GM18861 (cell line): ENCODE measurements around the gene HSDL2.
"Not testable (repeated sequence)": the region's sequence is repeated elsewhere in the genome, so short reads cannot be mapped to it uniquely, and the experiment has no call there.

Source experiments
- ATAC-seq: cut with Tn5 transposase; IDR thresholded peaks from one replicate; pipeline ENCODE4 v1.9.1; 2021; ENCODE audit not compliant: unreplicated experiment

HSDL2 gene

DNA sequence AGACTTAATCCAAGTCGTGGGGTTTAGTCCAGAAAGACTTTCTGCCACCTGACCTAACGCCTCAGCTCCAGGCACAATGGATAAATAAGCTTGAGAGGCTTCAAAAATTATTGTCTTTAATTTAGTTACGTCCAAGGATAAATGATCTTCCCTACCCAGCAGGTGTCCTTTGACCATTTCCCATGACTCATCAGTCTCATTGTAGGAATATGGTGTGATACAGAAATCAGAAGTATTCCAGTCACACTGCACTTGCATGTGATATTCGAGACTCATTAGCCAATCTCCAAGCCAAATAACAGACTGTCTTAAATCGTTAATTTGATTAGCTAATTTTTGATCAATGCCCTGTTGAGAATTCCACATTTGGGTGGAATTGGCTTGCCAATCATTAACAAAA, 13.2 kb downstream of the HSDL2 start:
- not testable (repeated sequence) for ATAC-seq

DNA sequence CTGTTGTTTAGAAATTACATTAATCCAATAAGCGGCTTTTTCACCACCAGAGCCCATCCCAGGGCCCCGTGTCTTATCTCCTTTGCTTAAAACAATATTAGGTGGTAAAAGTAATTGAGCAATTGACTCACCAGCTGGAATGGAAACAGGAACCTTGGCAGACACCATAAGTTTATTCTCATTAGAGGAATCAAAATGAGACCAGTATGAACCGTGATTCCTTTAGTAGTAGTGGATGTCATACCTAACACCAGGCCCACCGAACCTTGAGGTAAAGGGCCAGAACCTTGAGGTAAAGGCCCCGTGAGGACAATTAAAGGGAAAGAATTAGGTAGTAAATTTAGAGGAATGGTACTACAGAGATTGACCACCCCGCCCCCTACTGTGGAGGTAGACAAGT, 16.5 kb downstream of the HSDL2 start:
- ATAC-seq = no peak

DNA sequence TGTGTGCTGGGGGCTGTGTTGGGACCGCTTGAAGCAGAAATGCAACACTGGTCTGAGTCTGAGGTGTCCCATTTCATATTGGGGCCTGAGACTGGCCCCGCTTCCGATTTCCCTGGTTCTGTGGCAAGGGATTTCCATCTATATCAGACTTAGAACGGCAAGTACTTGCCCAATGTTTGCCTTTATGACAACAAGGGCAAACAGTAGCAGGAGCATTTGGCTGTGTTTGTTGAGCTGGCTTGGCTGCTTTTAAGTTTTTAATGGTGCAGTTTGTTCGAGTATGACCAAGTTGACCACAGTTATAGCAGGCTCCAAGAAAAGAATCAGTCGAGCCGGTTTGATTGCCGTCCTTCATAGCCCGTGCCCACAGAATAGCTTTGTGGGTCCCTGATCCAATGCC, 17.0 kb downstream of the HSDL2 start:
- no peak for ATAC-seq

DNA sequence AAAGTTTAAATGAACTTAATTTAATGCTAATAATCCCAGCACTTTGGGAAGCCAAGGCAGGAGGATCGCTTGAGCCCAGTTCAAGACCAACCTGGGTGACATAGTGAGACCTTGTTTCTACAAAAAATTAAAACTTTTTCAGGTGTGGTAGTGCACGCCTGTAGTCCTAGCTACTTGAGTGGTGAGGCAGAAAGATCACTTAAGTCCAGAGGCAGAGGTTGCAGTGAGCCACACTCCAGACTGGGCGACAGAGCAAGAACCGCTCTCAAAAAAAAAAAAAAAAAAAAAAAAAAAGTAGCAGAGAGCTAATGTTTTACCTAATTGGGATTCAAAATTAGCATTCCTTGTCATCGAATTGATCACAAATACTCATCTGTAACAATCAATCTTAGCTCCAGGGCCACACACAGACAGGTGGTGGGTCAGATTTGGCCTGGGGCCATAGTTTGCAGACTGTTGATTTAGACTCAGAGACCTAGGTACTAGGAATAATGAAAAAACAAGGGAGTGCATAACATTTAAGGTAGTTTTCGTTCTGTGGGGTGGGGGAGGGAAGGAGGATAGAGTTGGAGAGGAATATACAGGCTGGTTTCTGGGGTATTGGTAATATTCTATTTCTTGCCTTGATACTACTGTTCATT, 21.4 kb downstream of the HSDL2 start:
- ATAC-seq = no peak

DNA sequence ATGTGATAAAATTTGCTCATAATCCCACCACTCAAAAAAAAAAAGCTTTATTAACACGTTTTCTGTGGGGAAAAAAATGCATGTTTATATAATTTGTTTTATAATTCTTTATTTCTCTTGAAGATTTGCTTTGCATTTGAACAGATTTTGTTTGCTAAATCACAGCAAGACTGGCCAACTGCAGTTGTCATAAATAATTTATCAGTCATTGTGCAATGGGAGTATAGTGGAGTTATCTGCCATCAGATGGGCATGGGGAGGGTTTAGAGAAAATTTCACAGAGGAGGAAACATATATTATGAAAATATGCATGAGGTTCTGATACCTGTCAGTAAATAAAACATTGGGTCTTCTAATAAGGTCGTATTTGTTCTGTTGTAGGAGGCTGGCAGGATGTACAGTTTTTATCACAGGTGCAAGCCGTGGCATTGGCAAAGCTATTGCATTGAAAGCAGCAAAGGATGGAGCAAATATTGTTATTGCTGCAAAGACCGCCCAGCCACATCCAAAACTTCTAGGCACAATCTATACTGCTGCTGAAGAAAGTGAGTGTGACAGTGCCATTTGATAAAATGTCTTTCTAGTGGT, 23.8 kb downstream of the HSDL2 start:
- no peak for ATAC-seq

DNA sequence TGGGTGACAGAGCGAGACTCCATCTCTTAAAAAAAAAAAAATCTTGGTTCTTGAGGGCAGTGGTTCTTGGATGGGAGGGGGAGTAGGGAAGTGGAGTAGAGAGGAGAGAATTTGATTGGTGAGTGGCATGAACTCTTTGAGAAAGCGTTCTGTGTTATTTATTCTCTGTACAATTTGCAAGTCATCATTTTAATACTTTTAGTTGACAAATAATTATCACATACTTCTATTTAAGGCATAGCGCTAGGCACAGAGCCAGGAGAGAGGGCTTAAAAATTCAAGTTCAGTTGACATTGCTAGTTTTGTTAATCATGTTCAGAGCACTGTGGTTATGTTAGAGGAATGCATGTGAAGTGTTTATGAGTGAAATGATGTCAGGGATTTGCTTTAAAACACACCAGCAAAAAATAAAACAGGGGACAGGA, 24.6 kb downstream of the HSDL2 start:
- ATAC-seq = no peak

DNA sequence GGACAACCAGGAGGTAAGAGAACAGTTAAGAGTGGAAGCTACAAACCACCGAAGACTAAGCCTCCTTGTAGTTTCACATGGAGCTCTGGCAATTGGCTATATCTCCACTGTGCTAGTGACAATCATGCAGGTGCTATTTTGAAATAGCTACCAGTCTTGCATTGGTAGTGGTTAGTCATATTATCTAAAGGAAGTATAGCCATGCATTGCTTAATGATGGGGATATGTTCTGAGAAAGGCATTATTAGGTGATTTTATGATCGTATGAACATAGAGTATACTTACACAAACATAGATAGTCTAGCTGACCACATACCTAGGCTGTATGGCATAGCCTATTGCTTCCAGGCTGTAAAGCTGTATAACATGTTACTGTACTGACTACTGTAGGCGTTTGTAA, 28.4 kb downstream of the HSDL2 start:
- ATAC-seq = no peak

DNA sequence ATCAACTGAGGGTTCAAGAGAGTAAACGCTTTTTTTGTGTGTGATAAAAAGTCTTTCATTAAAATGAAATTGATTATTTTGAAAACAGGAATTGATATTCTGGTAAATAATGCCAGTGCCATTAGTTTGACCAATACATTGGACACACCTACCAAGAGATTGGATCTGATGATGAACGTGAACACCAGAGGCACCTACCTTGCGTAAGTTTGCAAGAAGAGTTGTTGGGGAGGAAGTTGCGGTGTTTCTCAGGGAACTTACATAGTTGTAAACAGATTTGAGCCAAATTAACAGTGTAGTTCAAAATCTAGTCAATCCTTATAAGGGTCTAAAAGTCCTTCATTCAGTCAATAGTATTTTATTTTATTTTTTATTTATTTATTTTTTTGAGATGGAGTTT, 28.9 kb downstream of the HSDL2 start:
- ATAC-seq = no peak

DNA sequence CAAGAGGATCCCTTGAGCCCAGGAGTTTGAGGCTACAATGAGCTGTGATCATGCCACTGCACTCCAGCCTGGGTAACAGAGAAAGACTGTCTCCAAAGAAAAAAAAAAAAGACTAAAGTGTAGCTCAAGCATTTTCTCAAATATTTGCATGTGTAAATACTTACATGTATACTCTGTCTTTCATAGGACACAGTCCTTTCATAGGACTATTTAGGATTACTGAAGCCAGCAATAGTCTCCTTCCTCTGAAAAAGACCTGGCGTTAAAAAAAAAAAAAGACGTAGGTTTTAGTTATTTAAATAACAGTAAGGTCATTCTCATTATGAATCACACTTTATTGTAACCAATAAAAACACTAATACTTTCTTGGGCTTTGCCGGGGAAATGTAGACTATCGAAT, 29.9 kb downstream of the HSDL2 start:
- no peak for ATAC-seq

DNA sequence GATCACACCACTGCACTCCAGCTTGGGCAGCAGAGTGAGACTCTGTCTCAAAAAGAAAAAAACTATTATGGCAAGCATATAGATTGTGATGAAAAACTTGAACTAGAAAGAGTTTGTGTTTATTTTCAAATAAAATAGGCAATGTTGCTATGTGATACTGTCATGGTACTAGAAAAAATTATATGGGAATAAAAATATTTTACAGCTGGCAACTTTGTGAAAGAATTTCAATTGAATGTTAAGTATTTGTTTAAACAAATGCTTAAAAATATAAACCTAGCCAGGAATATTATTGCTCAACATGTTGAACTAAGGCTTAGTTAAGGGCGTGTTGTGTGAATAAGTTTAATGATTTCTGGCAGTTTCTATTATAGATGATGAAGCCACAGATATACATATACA, 31.7 kb downstream of the HSDL2 start:
- ATAC-seq = no peak

DNA sequence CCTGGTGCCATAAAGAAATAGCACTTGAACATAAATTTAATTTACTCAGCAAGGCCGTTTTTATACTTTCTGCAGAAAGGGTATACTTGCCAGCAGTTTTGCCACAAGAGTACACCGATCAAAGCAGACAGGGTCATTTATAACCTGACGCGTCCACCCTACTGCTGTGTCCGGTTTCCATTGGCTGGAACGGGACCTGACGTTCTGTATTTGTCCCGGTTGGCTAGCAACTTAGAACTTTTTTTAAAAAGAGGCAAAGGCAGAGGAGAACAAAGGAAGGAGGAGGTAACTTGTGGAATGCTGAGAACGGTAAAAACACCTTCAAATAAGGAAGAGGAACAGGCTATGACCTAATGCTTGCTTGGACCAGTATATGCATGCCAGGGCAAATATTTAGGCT, 33.8 kb downstream of the HSDL2 start:
- ATAC-seq = not testable (repeated sequence)

DNA sequence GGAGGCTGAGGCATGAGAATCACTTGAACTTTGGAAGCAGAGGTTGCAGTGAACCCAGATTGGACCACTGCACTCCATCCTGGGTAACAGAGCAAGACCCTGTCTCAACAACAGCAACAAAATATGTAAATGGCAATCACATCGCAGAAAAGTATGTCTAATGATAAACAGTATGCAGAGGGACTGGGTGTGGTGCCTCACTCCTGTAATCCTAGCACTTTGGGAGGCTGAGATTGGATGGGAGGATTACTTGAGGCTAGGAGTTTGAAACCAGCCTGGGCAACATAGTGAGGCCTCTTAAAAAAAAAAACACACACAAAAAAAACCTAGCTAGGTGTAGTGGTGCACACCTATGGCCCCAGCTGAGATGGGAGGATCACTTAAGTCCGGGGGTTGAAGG, 40.3 kb downstream of the HSDL2 start:
- no peak for ATAC-seq

DNA sequence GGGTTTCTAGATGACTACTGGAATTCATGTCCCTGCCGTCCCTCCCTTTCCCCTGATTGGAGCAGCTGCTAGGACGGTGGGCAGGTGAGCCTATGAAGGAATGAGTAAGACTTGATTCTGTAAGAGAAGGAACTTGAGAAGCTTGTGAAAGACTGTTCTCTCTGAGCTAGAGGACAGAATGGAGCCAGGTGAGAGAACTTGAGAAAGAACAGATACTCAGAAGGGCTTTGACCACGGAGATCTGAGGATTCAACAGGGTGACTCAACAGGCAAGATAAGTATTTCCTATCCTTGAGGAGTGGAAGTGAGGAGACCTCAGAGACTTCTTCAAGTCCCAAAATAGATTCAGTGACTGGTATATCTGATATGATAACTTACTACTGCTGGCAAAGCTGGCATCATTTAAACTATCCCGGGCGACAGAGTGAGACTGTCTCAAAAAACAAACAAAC, 41.9 kb downstream of the HSDL2 start:
- ATAC-seq = no peak

DNA sequence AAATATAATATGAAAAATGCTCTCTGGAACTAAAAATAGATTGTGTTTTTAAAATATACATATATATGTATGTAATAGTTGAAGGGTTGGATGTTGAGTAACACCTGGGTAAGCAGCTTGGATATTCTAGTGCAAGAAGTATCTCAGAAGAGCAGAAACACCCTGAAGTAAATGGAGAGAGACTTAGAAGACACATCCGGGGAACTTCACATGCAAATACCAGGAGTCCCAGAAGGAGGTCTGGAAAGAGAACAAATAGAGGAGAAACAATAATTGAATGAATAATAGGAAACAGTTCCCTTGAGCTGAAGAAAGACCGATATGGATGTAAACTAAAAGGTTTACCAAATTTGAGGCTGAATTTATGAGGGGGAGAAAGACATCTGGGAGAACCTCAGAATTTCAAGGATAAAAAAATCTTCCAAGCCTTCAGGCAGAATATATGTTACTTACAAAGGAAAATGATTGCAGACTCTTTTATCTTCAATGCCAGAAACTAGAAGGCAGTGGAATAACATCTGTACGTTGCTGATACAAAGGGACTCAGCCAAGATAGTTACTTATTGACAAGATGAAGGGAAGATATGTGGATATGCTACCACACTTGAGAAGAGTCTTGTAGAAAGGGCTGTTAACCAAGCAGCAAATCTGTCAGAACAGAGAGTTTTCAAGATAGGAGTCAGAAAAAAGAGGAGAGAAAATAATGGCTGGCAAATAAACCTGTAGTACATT, 42.7 kb downstream of the HSDL2 start:
- ATAC-seq = no peak

DNA sequence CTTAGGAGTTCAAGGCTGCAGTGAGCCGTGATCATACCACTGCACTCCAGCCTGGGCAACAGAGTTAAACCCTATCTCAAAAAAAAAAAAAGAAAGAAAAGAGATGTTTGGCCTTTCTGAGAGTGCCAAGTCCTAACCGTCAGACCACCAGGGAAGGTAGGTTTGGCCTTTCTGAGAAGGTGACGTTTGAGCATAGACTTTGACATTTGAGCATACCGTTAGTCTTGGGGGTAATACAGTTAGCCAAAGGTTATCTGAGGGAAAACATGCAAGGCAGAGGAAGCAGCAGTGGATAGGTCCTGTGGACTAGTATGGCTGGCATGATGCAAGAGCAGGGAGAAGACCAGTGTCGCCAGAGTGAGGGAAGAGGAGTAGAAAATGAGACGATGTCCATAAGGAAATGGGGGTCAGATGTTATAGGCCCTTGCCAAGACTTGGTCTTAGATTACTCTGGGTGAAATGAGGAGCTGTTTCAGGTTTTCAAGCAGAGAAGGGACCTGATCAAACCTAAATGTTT, 50.2 kb downstream of the HSDL2 start:
- no peak for ATAC-seq

DNA sequence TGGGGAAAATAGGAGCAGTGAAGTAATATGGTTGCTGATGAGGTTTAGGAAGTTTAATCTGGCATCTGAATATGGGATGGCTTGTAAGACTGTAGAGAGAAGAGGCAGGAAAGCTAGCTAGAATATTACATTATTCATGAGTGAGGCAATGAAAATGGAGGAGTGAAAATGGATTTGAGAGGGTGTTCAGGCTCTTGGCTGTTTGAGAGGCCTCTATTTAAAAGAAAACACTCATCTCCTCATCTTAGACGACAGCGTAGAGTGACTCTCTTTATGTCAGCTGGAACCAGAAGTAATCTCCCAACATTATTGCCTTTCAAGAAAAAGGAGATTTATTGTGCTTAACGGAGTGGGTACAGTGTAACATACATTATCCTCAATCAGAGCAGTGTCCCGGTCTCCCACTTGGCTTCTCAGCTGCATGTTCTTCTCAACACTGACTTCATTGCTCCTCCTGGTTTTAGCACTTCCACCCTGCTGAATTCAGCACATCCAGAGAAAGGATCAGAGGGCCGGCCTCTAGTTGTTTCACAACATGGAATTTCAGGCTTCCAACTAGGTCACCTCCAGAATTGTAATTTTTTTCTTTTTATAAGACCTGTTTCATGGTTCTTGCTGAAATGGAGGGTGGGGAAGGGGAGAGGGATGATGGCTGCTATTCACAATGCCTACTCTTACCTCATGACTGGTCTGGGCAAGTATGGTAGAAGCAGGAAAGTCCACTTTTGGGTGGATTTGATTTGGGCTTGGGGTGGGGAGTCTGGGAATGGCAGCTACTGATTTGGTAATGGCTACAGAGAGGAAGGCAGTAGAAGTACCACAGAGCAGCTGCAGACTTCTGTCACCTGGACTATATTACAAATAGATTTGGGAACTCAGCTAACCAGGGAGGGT, 53.8 kb downstream of the HSDL2 start:
- ATAC-seq = no peak

DNA sequence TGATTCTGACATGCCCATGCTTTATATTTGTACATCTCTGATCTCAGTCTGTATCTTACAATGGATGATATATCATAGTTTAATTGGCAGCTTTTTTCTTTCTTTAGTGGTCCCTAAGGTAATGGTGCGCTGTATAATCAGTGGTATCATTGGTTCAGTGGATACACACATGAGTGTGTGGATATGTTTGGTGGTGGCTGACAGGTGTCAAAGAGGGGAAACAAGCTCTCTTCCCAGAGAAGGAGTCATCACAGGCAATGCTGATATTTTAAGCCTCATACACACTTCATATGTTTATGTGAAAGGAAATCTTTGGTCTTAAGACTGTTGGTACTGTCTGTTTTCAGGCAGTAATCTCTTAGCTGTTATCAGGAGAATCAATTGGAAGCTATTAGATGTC, 54.6 kb downstream of the HSDL2 start:
- no peak for ATAC-seq

DNA sequence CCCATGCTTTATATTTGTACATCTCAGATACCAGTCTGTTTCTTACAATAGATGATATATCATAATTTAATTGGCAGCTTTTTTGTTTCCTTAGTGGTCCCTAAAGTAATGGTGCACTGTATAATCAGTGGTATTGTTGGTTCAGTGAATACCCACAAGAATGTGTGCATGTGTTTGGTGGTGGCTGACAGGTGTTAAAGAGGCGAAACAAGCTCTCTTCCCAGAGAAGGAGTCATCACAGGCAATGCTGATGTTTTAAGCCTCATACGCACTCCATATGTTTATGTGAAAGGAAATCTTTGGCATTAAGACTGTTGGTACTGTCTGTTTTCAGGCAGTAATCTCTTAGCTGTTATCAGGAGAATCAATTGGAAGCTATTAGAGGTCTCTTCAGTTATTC, 57.5 kb downstream of the HSDL2 start:
- ATAC-seq = no peak

DNA sequence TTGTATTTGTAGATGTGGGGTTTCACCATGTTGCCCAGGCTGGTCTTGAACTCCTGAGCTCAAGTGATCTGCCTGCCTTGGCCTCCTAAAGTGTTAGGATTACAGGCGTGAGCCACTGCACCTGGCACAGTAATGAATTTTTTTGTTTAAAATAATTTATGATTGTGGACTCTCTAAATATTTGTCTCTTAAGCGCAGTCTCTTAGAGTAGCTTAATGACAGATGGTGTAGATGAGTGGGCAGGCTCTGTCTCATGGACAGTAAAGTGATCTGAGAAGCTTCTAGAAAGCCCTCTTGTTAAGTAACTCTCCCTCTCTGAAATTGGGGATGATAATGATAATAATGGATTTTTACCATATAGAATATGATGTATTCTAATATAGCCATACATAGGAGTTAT, 59.3 kb downstream of the HSDL2 start:
- no peak for ATAC-seq

DNA sequence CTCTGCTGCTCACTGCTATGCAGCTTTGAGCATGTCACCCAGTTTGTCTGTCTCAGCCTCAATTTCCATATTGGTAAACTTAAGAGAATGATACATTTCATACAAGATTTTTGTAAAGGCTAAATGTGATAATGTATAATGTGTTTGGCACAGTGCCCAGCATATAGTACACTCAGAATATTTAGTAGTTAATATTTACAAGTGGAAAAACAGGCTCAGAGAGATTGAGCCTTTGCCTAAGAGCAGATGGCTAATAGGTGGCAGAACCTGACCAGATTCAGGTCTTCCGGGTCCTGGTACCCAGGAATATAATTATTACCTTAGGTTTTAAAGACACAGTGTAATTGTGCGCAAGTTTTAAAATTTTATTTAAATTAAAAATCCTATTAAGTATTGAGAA, 59.9 kb downstream of the HSDL2 start:
- ATAC-seq = no peak

DNA sequence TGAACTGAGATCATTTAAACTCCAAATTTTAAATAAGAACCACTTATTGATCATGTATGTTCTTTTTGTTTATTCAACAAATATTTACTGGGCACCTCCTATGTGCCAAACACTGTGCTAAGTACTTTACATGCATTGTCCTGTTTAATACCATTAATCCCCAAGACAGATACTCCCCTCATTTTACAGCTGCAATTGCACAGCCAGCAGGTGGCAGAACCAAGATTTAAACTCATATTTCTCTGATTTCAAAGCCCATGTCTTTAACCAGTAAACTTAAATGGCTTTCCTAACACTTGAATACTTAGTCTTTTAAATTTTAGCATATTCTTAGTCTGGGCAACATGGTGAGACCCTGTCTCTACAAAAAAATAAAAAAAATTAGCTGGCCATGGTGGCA, 63.3 kb downstream of the HSDL2 start:
- no peak for ATAC-seq
